PC-9 (cell line): ENCODE measurements around the gene VANGL1.

Experiments
- EZH2 ChIP-seq: fragments of 200-600 bp; sonication (generic); IDR thresholded peaks from 2 replicates; pipeline ENCODE4 v1.8.0; 2017; ENCODE audit warnings: antibody characterized with exemption, low read depth
- TF ChIP-seq, protein P1 (sequence below): fragments of 200-600 bp; sonication (generic); conservative IDR thresholded peaks from 2 replicates; pipeline ENCODE4 v1.6.1; 2017; ENCODE audit warnings: mixed run types, antibody characterized with exemption, mild to moderate bottlenecking, moderate library complexity

DNA sequence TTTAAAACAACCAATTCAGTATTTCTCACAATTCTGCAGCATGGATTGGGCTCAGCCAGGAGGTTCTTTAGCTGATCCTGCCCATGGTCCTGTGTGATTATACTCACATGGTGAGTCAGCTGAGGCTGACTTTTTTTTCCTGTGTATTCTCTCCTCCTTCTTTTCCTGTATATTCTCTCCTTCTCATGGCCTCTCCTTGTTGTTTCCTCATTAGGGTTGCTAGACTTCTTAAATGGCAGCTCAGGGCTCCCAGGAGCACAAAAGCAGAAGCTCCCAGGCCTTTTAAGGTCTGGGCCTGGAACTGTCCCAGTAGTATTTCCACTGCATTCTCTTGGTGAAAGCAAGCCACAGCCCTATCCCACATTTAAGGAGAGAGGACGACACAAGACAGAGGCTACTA lies 26.8 kb downstream of the VANGL1 start:
- TF ChIP-seq, protein P1, sequence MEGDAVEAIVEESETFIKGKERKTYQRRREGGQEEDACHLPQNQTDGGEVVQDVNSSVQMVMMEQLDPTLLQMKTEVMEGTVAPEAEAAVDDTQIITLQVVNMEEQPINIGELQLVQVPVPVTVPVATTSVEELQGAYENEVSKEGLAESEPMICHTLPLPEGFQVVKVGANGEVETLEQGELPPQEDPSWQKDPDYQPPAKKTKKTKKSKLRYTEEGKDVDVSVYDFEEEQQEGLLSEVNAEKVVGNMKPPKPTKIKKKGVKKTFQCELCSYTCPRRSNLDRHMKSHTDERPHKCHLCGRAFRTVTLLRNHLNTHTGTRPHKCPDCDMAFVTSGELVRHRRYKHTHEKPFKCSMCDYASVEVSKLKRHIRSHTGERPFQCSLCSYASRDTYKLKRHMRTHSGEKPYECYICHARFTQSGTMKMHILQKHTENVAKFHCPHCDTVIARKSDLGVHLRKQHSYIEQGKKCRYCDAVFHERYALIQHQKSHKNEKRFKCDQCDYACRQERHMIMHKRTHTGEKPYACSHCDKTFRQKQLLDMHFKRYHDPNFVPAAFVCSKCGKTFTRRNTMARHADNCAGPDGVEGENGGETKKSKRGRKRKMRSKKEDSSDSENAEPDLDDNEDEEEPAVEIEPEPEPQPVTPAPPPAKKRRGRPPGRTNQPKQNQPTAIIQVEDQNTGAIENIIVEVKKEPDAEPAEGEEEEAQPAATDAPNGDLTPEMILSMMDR, result no peak
- TF ChIP-seq EZH2, result no peak
